Islet precursor cell (in vitro differentiated cells): ENCODE data around the gene ITPR3.

Experiments used
- DNase-seq: peaks from one replicate; pipeline ENCODE4 v3.0.0-alpha.2; 2018

Gene ITPR3

DNA sequence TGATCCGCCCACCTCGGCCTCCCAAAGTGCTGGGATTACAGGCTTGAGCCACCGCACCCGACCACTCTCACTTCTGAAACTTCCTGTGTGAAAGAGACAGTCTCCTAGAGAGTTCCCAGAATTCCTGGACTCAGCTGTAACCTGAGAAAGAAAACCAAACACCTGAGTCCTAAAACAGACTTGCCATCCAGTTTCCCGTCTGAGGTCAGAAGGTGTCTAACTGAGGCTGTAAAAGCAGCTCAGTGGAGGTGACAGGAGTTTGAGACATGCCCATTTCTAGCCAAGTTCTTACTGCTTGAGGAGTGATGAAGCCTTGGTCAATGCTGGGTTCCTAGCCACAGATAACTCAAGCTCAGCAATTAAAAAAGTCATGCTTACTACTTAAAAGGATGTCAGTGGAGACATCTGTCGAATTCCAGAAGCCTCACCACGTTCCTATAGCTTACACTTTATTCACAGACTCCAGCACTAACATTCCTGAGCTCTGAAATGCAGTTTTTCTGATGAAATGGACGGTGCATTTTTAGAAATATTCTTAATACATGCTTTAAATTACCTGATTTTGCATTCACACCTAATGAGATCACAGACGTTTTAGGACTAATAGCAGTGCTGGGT lies 84.3 kb downstream of the ITPR3 start:
- DNase-seq, result no peak

DNA sequence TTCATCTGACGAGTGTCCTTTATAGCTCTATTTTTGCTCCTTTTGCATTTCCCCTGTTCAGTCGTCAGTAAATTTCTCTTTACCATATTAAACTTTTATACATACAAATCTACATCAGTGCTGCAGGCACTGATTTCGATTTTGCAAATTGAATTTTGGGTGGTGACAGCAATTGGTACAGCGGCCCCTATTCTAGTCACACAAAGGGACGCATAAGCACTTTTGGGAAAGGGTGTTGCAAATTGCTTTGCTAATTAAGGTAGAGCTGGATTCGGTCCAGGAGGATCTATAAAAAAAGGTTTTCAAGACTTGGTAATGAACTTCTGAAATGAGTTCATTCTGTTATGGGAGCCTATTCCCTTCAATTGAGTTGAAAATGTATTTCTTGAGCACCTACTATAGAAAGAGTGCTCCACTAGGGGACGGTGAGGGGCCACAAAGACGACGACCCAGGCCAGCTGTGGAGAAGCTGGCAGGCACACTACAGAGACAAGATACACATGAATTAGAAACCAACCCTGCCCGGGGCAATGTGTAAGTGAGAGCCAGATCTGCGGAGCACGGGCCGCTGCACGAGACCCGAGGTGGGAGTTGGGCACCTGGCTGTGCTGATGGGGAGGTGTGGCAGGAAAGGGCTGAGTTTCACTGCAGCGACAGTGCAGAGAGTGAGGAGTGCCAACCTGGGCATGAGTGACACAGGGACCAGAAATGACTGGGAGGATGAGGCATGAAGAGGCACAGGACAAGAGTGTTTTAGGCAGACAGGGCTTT lies 85.0 kb downstream of the ITPR3 start:
- no peak for DNase-seq

GRCh38 chr6:33707771-33708170 lies 86.6 kb downstream of the ITPR3 start:
- DNase-seq, result no peak

DNA sequence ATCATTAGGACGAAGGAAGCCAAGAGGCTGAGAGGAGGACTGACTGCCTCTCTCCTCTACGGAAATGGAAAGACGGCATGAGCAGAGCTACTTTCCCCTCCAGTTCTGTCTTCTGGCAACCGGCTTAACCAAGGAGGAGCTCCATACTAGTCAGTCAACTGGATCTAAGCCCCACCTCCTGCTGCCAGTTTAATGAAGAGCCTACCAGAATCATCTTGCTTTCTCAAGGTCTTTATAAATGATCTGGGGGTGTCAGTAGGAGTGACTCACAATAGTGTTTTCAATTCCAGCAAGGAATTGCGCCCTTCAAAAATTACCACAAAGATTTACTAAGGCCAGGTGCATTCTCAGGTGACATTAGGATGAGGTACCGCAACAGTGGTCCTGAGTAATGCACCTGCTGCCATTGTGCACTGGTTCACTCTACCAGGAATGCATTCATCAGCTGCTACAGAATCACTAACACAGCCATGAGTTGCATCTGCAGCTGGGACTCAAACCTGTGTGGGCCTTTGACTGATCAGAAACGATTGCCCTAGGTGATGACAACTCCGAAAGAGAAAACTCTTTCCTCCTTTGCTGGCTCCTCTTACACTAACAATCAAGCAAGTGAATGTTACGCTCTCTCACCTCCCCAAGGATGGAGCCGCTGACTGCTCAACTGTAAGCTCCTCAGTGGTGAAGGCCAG lies 87.5 kb downstream of the ITPR3 start:
- no peak for DNase-seq

GRCh38 chr6:33709605-33710295 lies 88.6 kb downstream of the ITPR3 start:
- no peak for DNase-seq

DNA sequence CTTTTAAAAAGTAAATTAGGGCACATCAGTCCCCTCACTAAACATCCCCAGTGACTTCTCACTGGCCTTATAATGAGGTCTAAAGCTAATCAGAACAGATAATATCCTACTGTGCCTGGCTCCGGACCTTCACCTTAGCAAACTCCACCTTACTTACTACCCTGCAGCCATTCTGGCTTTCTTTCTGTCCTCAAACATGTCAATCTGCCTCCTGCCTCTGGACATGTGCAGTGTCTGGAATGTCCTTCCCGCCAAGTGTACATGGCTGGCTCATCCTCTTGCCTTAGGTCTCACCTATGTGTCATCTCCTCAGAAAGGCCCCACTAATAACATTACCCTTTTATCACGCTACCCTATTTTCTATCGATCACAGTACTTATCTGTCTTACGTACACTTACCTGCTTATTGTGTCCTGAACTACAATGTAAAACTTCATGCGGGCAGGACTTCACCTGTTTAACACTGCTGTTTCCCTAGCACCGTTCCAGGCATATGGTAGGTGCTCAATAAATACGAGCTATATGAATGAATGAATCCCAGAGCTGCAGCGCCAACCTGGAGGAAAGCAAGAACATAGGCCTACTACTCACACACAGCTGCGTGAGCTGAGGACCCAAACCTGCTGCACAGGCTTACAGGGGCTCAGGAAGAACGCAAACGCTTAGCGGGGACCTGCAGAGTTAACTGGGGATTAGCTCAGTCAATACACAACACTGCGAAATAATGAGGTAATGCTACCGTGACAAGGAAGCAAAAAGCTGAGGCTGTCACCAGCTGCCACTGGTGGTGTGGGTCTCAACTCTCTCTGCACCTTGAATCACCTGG lies 89.4 kb downstream of the ITPR3 start:
- DNase-seq, result no peak

DNA sequence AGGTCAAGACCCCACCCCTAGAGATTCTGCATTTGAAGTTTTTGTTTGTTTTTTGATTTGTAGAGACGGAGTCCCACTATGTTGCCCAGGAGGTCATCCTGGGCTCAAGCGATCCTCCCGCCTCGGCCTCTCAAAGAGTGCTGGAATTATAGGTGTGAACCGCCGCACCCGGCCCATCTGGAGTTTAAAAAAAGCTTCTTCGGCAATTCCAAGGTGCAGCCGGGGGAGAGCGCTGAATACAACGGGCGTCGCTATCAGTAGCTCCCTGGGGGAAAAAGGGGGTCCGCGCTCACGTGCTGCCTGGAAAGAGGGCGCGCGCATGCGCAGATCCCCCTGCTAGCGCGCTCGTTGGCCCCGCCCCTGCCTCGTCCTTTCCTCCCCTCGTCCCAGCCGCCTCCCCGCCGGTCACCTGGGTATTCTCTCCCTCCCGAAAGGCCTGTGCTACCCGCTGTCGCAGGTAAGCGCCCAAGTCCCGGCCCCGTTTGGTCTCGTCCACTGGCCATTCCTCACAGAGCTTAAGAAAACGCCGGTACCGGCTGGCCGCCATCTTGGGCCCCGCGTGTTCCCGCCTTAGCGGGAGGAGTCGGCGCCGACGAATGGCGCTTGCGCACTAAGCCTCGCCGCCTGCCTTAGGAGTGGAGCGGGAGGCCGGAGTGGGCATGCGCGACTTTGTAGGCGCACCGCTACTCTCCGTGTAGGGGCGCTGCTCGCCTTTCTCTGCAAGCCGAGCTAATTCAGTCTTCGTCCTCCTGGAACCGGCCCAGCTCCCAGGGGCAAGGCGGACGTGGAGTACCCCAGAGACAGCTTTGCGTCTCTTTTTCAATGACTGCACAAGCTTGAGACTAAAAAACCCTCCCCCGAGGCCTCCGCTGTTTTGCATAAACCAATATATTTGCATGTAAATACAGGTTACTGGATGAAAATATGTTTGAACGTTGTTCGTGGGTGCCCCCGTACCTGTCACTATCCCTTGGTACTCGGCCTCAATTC lies 90.3 kb downstream of the ITPR3 start, which contains the start of gene UQCC2:
Gene UQCC2 (minus strand): TSS at position 561 of the 990 bp plus-strand sequence. CDS start 14 bp downstream, at position 547.
- peak; percentile 97 for DNase-seq

GRCh38 chr6:33712914-33713313 lies 91.8 kb downstream of the ITPR3 start:
- DNase-seq, result no peak

DNA sequence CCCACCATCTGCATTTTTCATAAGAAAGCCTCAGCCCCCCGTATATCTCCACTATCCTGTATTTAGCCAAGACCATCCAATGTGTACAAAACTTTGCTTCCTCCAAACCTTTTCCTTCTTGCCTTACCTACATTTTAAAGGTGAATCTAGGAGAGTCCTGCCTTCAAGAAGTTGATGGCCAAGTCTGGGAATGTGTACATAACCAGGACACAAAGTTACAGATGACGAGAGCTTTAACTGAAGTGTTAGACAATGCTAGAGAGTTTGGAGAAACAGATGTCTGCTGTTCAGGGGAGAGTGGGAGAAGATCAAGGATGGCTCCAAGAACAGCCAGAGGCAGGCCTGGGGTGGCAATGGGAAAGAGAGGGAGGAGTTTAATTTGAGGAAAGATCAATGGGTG lies 92.7 kb downstream of the ITPR3 start:
- no peak for DNase-seq

GRCh38 chr6:33714385-33715040 lies 93.4 kb downstream of the ITPR3 start:
- DNase-seq, result no peak

GRCh38 chr6:33716379-33716778 lies 95.3 kb downstream of the ITPR3 start:
- DNase-seq, result no peak

GRCh38 chr6:33716890-33717632 lies 95.9 kb downstream of the ITPR3 start:
- no peak for DNase-seq

DNA sequence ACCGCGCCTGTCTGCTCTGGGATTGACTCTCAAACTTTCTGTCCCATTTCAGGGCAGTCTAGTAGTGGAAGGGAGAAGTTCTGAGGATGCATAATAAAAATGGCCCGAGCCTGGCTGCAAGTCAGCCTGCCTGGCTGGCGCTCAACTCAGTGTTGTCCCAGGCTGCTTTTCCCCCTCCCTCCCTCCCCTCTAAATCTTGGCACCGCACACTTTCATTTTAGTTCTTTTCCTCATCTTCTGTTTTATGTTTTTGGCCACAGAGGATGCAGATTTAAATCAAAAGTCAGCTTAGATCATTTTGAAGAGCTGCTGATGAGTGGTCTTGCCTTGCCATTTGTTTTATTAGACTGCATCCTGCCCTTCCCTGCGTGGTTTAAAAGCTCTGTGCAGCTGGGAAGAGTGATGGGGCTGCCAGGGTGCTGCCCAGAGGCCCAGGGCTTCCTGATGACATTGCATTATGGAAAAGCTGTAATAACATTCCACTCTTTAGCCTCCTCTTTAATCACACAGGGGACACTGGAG lies 96.9 kb downstream of the ITPR3 start:
- DNase-seq, result no peak

DNA sequence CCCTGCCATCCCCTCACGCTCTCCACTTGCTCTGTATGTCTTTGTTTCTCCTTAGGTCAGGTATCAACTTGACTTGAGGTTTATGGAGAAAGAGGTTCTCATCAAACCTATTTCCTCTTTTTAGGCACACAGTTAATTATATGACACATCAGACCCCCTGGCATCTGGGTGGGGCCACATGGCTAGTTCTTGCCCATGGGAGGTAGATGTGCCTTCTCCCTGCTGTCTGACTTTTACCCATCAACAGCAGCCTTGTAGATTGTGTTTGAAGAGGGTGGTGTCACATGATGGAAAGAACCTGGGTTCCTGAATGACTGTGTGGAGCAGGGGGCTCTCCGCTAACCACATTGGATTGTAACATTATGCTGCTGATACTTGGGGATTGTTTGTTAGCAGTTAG lies 97.6 kb downstream of the ITPR3 start:
- DNase-seq, result no peak

DNA sequence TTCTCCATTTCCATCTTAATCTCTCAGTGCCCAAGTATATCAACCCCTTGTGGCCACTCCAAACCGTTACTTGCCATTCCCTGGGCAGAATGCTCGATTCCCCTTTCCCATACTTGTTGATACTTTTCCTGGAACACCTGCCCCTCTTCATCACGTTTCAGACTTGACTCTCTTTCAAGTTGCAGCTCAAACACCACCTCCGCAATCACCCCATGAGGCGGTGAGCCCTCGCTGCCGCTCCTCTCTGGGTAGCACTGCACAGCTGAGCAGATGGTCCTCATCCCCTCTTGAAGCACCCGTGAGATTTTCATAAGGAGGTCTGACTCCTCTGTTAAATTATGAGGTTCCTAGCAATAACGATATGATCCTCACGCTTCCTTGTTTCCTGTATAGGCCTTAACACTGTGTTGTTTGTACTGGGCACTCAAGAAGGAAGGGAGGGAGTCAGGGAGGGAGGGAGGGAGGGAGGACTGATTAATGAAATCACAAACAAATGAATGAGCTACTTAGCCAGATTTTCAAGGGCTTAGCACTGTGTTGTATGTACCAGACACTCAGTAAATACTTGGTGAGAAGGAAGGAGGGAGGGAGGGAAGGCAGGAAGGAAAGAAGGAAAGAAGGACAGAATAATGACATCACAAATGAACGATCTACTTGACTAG lies 98.3 kb downstream of the ITPR3 start:
- DNase-seq, result no peak

- no peak for DNase-seq
These were observed 99.9 kb downstream of the ITPR3 start for GRCh38 chr6:33720998-33721397.

- no peak for DNase-seq
These were observed 100.4 kb downstream of the ITPR3 start for GRCh38 chr6:33721508-33721907.

DNA sequence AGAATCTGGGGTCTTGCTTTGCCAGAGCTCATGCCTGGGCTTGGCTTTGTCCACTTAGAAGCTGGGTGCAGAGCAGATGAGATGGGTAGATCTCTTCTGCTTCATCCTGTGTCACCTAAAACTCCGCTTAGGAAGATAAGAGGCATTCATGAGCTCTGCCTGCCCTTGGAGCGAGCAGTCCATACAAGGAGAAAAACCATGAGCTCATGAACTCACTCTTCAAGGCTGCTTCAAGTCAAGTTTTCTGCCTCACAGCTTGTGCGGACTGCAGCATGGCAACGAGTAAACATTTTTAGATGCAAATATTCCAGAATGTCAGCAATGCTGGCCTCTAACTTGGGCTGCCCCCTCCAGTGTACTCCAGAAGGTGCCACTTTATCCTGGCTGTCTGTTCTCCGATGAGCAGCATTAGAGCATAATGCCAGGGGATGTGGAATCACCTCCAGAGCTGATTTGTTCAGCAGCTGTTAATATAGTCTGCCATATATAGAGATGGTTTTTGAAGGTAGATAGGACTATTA lies 101.0 kb downstream of the ITPR3 start:
- DNase-seq, result no peak
